H9 (cell line): ENCODE measurements around the gene TRIM52. TPM values are rescaled to one million over a fixed set of nuclear protein-coding genes. Genes with fewer than 3 reads are reported as not detected.
A peak's percentile ranks its signal among the peaks of the same experiment; 100 is the strongest.

Source experiments
- DNase-seq: peaks from one replicate; pipeline ENCODE4 v3.0.0-alpha.2; 2017
- H2AFZ ChIP-seq: one replicate; pipeline ENCODE4 v1.6.1; 2013; ENCODE audit warnings: mild to moderate bottlenecking, low read length, control low read depth, moderate library complexity
- H2AK5ac ChIP-seq: 2 replicates; pipeline ENCODE4 v1.6.1; 2013; ENCODE audit warnings: low read length, control low read depth, mixed read lengths; ENCODE audit not compliant: insufficient read length
- H2BK120ac ChIP-seq: one replicate; pipeline ENCODE4 v1.6.1; 2013; ENCODE audit warnings: low read depth, mild to moderate bottlenecking, low read length, control low read depth, inconsistent platforms; ENCODE audit not compliant: poor library complexity, severe bottlenecking
- H2BK12ac ChIP-seq: 2 replicates; pipeline ENCODE4 v1.6.1; 2013; ENCODE audit warnings: low read length, control low read depth, mixed read lengths, low read depth; ENCODE audit not compliant: insufficient read length
- H2BK15ac ChIP-seq: 2 replicates; pipeline ENCODE4 v1.6.1; 2013; ENCODE audit warnings: low read depth, low read length, control low read depth
- H2BK20ac ChIP-seq: one replicate; pipeline ENCODE4 v1.6.1; 2013; ENCODE audit warnings: low read depth, mild to moderate bottlenecking, low read length, control low read depth, inconsistent platforms; ENCODE audit not compliant: poor library complexity, severe bottlenecking
- H2BK5ac ChIP-seq: 2 replicates; pipeline ENCODE4 v1.6.1; 2013; ENCODE audit warnings: low read length, control low read depth, mixed read lengths; ENCODE audit not compliant: insufficient read length
- H3K14ac ChIP-seq: 2 replicates; pipeline ENCODE4 v1.6.1; 2013; ENCODE audit warnings: low read length, control low read depth; ENCODE audit not compliant: insufficient read depth
- H3K18ac ChIP-seq: 2 replicates; pipeline ENCODE4 v1.6.1; 2013; ENCODE audit warnings: low read depth, mild to moderate bottlenecking, mixed read lengths, low read length, control low read depth; ENCODE audit not compliant: insufficient read length
- H3K23ac ChIP-seq: 2 replicates; pipeline ENCODE4 v1.6.1; 2013; ENCODE audit warnings: low read length, control low read depth, mixed read lengths, low read depth; ENCODE audit not compliant: insufficient read length
- H3K23me2 ChIP-seq: 2 replicates; pipeline ENCODE4 v1.6.1; 2013; ENCODE audit warnings: low read depth, mild to moderate bottlenecking, mixed read lengths, low read length, control low read depth; ENCODE audit not compliant: insufficient read length, poor library complexity, severe bottlenecking
- H3K27ac ChIP-seq: 2 replicates; pipeline ENCODE4 v1.5.1; 2013; ENCODE audit warnings: low read length, control low read depth, mixed read lengths, low read depth; ENCODE audit not compliant: insufficient read length
- H3K27me3 ChIP-seq: 2 replicates; pipeline ENCODE4 v1.6.1; 2013; ENCODE audit warnings: low read length, control low read depth, inconsistent platforms; ENCODE audit not compliant: insufficient read depth
- H3K4ac ChIP-seq: 2 replicates; pipeline ENCODE4 v1.6.1; 2013; ENCODE audit warnings: low read depth, mild to moderate bottlenecking, control low read depth, inconsistent platforms, low read length, moderate library complexity
- H3K4me1 ChIP-seq: 2 replicates; pipeline ENCODE4 v1.6.1; 2013; ENCODE audit warnings: low read length, control low read depth, inconsistent platforms; ENCODE audit not compliant: insufficient read depth
- H3K4me2 ChIP-seq: 2 replicates; pipeline ENCODE4 v1.6.1; 2013; ENCODE audit warnings: low read length, control low read depth, mixed read lengths; ENCODE audit not compliant: insufficient read length, insufficient read depth
- H3K56ac ChIP-seq: 2 replicates; pipeline ENCODE4 v1.6.1; 2013; ENCODE audit warnings: low read depth, mild to moderate bottlenecking, mixed read lengths, low read length, control low read depth; ENCODE audit not compliant: insufficient read length
- H3K79me1 ChIP-seq: 2 replicates; pipeline ENCODE4 v1.6.1; 2013; ENCODE audit warnings: low read depth, mild to moderate bottlenecking, moderate library complexity, low read length, control low read depth, inconsistent platforms; ENCODE audit not compliant: insufficient read depth, poor library complexity, severe bottlenecking
- H3K79me2 ChIP-seq: 2 replicates; pipeline ENCODE4 v1.6.1; 2013; ENCODE audit warnings: low read length, control low read depth, inconsistent platforms; ENCODE audit not compliant: insufficient read depth
- H3K9ac ChIP-seq: 2 replicates; pipeline ENCODE4 v1.6.1; 2013; ENCODE audit warnings: low read length, control low read depth, mixed read lengths; ENCODE audit not compliant: insufficient read length; ENCODE audit errors: extremely low read depth
- H3K9me3 ChIP-seq: one replicate; pipeline ENCODE4 v1.6.1; 2013; ENCODE audit warnings: low read depth, low read length, inconsistent platforms; ENCODE audit not compliant: control insufficient read depth
- H3T11ph ChIP-seq: one replicate; pipeline ENCODE4 v1.6.1; 2013; ENCODE audit warnings: mild to moderate bottlenecking, low read length, control low read depth, inconsistent platforms
- H4K20me1 ChIP-seq: one replicate; pipeline ENCODE4 v1.6.1; 2013; ENCODE audit not compliant: control insufficient read depth, insufficient read length, insufficient read depth
- H4K5ac ChIP-seq: 2 replicates; pipeline ENCODE4 v1.6.1; 2013; ENCODE audit warnings: low read depth, mild to moderate bottlenecking, mixed read lengths, low read length, control low read depth; ENCODE audit not compliant: insufficient read length
- H4K8ac ChIP-seq: replicated peaks from 2 replicates; pipeline ENCODE4 v1.6.1; 2013; ENCODE audit warnings: low read length, control low read depth, mixed read lengths, low read depth; ENCODE audit not compliant: insufficient read length
- H4K91ac ChIP-seq: 2 replicates; pipeline ENCODE4 v1.6.1; 2013; ENCODE audit warnings: low read depth, mild to moderate bottlenecking, moderate library complexity, mixed read lengths, low read length, control low read depth; ENCODE audit not compliant: insufficient read length
- H3K27ac Mint-ChIP-seq, 3 experiments: 2 replicates in 2 of 3; 3 replicates in 1 of 3; pipeline ENCODE4 v1.8.0; 2020 to 2021; ENCODE audit warnings: mixed read lengths in 3 of 3, mild to moderate bottlenecking in 1 of 3, moderate library complexity in 1 of 3
- H3K27me3 Mint-ChIP-seq: 2 replicates; pipeline ENCODE4 v1.8.0; 2021; ENCODE audit warnings: low read depth, mild to moderate bottlenecking, moderate library complexity, mixed read lengths
- H3K36me3 Mint-ChIP-seq, 3 experiments: 2 replicates in 2 of 3; 3 replicates in 1 of 3; pipeline ENCODE4 v1.8.0; 2020 to 2021; ENCODE audit warnings: low read depth in 3 of 3, mixed read lengths in 3 of 3; ENCODE audit not compliant: insufficient read depth in 1 of 3
- H3K4me1 Mint-ChIP-seq, 2 experiments: 2 replicates each; pipeline ENCODE4 v1.8.0; 2020; ENCODE audit warnings: mixed read lengths in 2 of 2
- H3K4me3 Mint-ChIP-seq, 2 experiments: 2 replicates in 1 of 2; 3 replicates in 1 of 2; pipeline ENCODE4 v1.8.0; 2020 to 2021; ENCODE audit warnings: mild to moderate bottlenecking in 2 of 2, mixed read lengths in 2 of 2, moderate library complexity in 1 of 2
- H3K9me3 Mint-ChIP-seq, 2 experiments: 2 replicates in 1 of 2; 3 replicates in 1 of 2; pipeline ENCODE4 v1.8.0; 2020; ENCODE audit warnings: mild to moderate bottlenecking in 2 of 2, mixed read lengths in 2 of 2, moderate library complexity in 1 of 2
- CTCF ChIP-seq: fragments of 200-600 bp; sonication (generic); conservative IDR thresholded peaks from 3 replicates; pipeline ENCODE4 v1.8.0; 2021; ENCODE audit warnings: antibody characterized with exemption, mild to moderate bottlenecking
- WGBS: extraction: QIAGEN DNeasy Blood & Tissue Kit; methylation state at CpG from one replicate; pipeline ENCODE4 v1.1.7; 2013; ENCODE audit warnings: missing lambda C conversion rate, low lambda C conversion rate, mixed read lengths; ENCODE audit not compliant: insufficient read length; ENCODE audit errors: extremely low coverage; 5-methylcytosine and 5-hydroxymethylcytosine counted together
- total RNA-seq: library from RNA; stranded (reverse); gene quantifications from 2 replicates; pipeline ENCODE4 v1.2.1, GENCODE V29; 2021

The TRIM52 gene
- total RNA-seq, 1 experiment from 2014 or later: 5.1 TPM

- DNase-seq: peak; percentile 43
- no peaks in the 10 kb centered on the region for H3K9me3 Mint-ChIP-seq
- H3K4me1 ChIP-seq: no peaks in the 10 kb centered on the region
Measured at GRCh38 chr5:181234455-181235306, 26.3 kb downstream of the TRIM52 start.

More at GRCh38 chr5:181234455-181235306, 26.3 kb downstream of the TRIM52 start:
- Histone ChIP-seq H3K4ac (no peak overlapping the region), H3K14ac (no peak overlapping the region), H3K4me2 (no peak overlapping the region), H4K5ac (no peak overlapping the region), H3K79me1 (no peaks in the 10 kb centered on the region), H2AFZ (no peak overlapping the region), H3K23me2 (no peaks in the 10 kb centered on the region), H2BK5ac (no peak overlapping the region), H4K20me1 (no peaks in the 10 kb centered on the region), H3K23ac (no peak overlapping the region), H2BK20ac (no peak overlapping the region), H3K79me2 (no peaks in the 10 kb centered on the region), H2BK12ac (no peak overlapping the region), H2BK120ac (no peak overlapping the region), H3K27me3 (no peaks in the 10 kb centered on the region), H2BK15ac (no peak overlapping the region), H3T11ph (no peak overlapping the region), H3K27ac (peak overlapping the region; percentile 18), H3K9ac (no peak overlapping the region), H4K8ac (no peak overlapping the region), H3K18ac (no peak overlapping the region), H3K56ac (no peak overlapping the region), H3K9me3 (no peaks in the 10 kb centered on the region), H2AK5ac (no peak overlapping the region), H4K91ac (no peak overlapping the region)
- WGBS: no CpG with 5 or more reads among the region's 22 CpGs
- TF ChIP-seq CTCF: no peak
- peaks cover 48 to 89% (median 66%) of the 10 kb centered on the region in 3 experiments for H3K36me3 Mint-ChIP-seq
- peaks cover 3 to 18% of the 10 kb centered on the region in 2 experiments; a peak in 1 of 4 replicates for H3K4me1 Mint-ChIP-seq
- H3K27ac Mint-ChIP-seq: peak overlapping the region; percentile 30 to 93 (median 66); a peak in 5 of 7 replicates
- no peaks in the 10 kb centered on the region; the same call in 1 of the 2 replicates for H3K27me3 Mint-ChIP-seq
- peak overlapping the region in 1 of 2 experiments; percentile 19; a peak in 1 of 5 replicates for H3K4me3 Mint-ChIP-seq
